NOMO-1 (cell line): Measurements from ENCODE around the gene CALU.
A peak's percentile ranks its signal among the peaks of the same experiment; 100 is the strongest.

Experiments used
- DNase-seq, 2 experiments: peaks; one replicate each; lab custom pipeline; 2025; ENCODE audit not compliant: unreplicated experiment in 2 of 2; lab: John Stamatoyannopoulos, UW

CALU gene

GRCh38 chr7:128739048-128739962, at the start of gene CALU:
CALU (plus strand) TSS chr7:128739359; CDS start chr7:128748584, 9,225 bp downstream.
- DNase-seq: peak; percentile 72 to 80

- no peak for DNase-seq
These were observed 47.9 kb upstream of the CALU start for GRCh38 chr7:128691227-128691626.

- no peak for DNase-seq
These were observed 46.4 kb upstream of the CALU start for GRCh38 chr7:128692623-128693270.

GRCh38 chr7:128693373-128694015, 45.7 kb upstream of the CALU start:
- no peak for DNase-seq

GRCh38 chr7:128694738-128695137, 44.4 kb upstream of the CALU start:
- DNase-seq: no peak

GRCh38 chr7:128697302-128697905, 41.8 kb upstream of the CALU start:
- DNase-seq: peak; percentile 55 to 75

- no peak for DNase-seq
These were observed 39.9 kb upstream of the CALU start for GRCh38 chr7:128699196-128699712.

GRCh38 chr7:128699895-128700294, 39.3 kb upstream of the CALU start:
- DNase-seq: no peak

- no peak for DNase-seq
These were observed 37.9 kb upstream of the CALU start for GRCh38 chr7:128701062-128701785.

GRCh38 chr7:128703609-128704241, 35.4 kb upstream of the CALU start:
- DNase-seq: no peak

- DNase-seq: peak in 1 of 2 experiments; percentile 34
These were observed 33.2 kb upstream of the CALU start for GRCh38 chr7:128705891-128706333.

- DNase-seq: no peak
These were observed 31.4 kb upstream of the CALU start for GRCh38 chr7:128707752-128708151.

GRCh38 chr7:128708235-128708634, 30.9 kb upstream of the CALU start:
- DNase-seq: no peak

GRCh38 chr7:128708824-128709223, 30.3 kb upstream of the CALU start:
- no peak for DNase-seq

GRCh38 chr7:128710481-128710880, 28.7 kb upstream of the CALU start:
- peak; percentile 35 to 47 for DNase-seq

- DNase-seq: no peak
These were observed 25.4 kb upstream of the CALU start for GRCh38 chr7:128713794-128714193.

- DNase-seq: no peak
These were observed 24.3 kb upstream of the CALU start for GRCh38 chr7:128714701-128715495.

GRCh38 chr7:128718967-128719642, 20.1 kb upstream of the CALU start:
- no peak for DNase-seq
